BJ (cell line): ENCODE data around the gene TGFB1. TPM values are rescaled to one million over a fixed set of nuclear protein-coding genes. Genes with fewer than 3 reads are reported as not detected.

ENCODE experiments used
- CTCF ChIA-PET: fragments of 350-600 bp; formaldehyde crosslinking; extraction: SDS; loops from one replicate; lab custom pipeline; 2021; ENCODE audit warnings: antibody characterized with exemption, inconsistent platforms; lab: Yijun Ruan, JAX
- POLR2A ChIA-PET: fragments of 300-600 bp; sonication (Branson Sonifier 250); formaldehyde crosslinking; extraction: SDS; loops from one replicate; lab custom pipeline; 2021; ENCODE audit warnings: antibody characterized with exemption; lab: Charles Lee
- DNase-seq: peaks from one replicate; pipeline ENCODE4 v3.0.0-alpha.2; 2011; ENCODE audit warnings: low read depth
- H3K27me3 ChIP-seq: 2 replicates; pipeline ENCODE4 v1.6.0; 2011; ENCODE audit warnings: low read length; ENCODE audit not compliant: control insufficient read depth, insufficient read depth
- H3K36me3 ChIP-seq: 2 replicates; pipeline ENCODE4 v1.5.1; 2011; ENCODE audit warnings: low read length; ENCODE audit not compliant: control insufficient read depth, insufficient read depth
- H3K4me3 ChIP-seq: 2 replicates; pipeline ENCODE4 v1.5.1; 2011; ENCODE audit warnings: low read depth, mild to moderate bottlenecking, control low read depth, low read length
- CTCF ChIP-seq: IDR thresholded peaks from 2 replicates; pipeline ENCODE4 v1.5.1; 2011; ENCODE audit warnings: low read depth, mild to moderate bottlenecking, control low read depth, inconsistent platforms, low read length, moderate library complexity; ENCODE audit not compliant: insufficient read depth
- polyA plus RNA-seq: library from polyadenylated mRNA; depleted of rRNA; stranded (reverse); fragments of >200 nt; gene quantifications from 2 replicates; pipeline ENCODE4 v1.2.3, GENCODE V29; 2011

The TGFB1 gene
- polyA plus RNA-seq, 1 experiment, result 11.2 TPM

- POLR2A ChIA-PET, result no interaction called here
- peaks cover 45% of the 10 kb centered on the region for H3K36me3 ChIP-seq
- no peaks in the 10 kb centered on the region for H3K27me3 ChIP-seq
- no peak for DNase-seq
- no peak overlapping the region for H3K4me3 ChIP-seq
- TF ChIP-seq CTCF, result no peak
- CTCF ChIA-PET, result interaction anchor here (1.1 to 4.6 kb wide), 4 partner anchors 8 to 178 kb away, joined by 3 to 83 read pairs (median 4); no protein-coding TSS in a partner anchor
Observed at GRCh38 chr19:41304706-41305483, 48.8 kb downstream of the TGFB1 start.

GRCh38 chr19:41303954-41304353, 49.8 kb downstream of the TGFB1 start:
- ChIA-PET POLR2A (no interaction called here), CTCF (no interaction called here)
- Histone ChIP-seq H3K4me3 (no peak overlapping the region), H3K27me3 (no peaks in the 10 kb centered on the region), H3K36me3 (peaks cover 47% of the 10 kb centered on the region)
- TF ChIP-seq CTCF, result no peak
- no peak for DNase-seq

- Histone ChIP-seq H3K27me3 (no peaks in the 10 kb centered on the region), H3K36me3 (peaks cover 48% of the 10 kb centered on the region)
- CTCF ChIA-PET, result interaction anchor here (0.7 to 1.0 kb wide), 2 partner anchors 44 to 99 kb away, joined by 3 read pairs; no protein-coding TSS in a partner anchor
Observed at GRCh38 chr19:41302624-41303351, 50.9 kb downstream of the TGFB1 start.

GRCh38 chr19:41300555-41300954, 53.2 kb downstream of the TGFB1 start:
- TF ChIP-seq CTCF, result no peak
- H3K36me3 ChIP-seq, result peaks cover 46% of the 10 kb centered on the region
- ChIA-PET CTCF (interaction anchor here (0.9 to 8.6 kb wide), 3 partner anchors 7 to 102 kb away, joined by 3 to 83 read pairs (median 4); no protein-coding TSS in a partner anchor), POLR2A (no interaction called here)
- H3K4me3 ChIP-seq, result no peak overlapping the region
- DNase-seq, result no peak
- H3K27me3 ChIP-seq, result no peaks in the 10 kb centered on the region

More at GRCh38 chr19:41302624-41303351, 50.9 kb downstream of the TGFB1 start:
- POLR2A ChIA-PET, result no interaction called here
- no peak for DNase-seq
- H3K4me3 ChIP-seq, result no peak overlapping the region
- TF ChIP-seq CTCF, result no peak

- no peak overlapping the region for H3K4me3 ChIP-seq
- ChIA-PET CTCF (interaction anchor here (0.9 to 8.6 kb wide), 4 partner anchors 7 to 262 kb away, joined by 3 to 83 read pairs (median 4); no protein-coding TSS in a partner anchor), POLR2A (no interaction called here)
Observed at GRCh38 chr19:41299755-41300089, 54.0 kb downstream of the TGFB1 start.

More at GRCh38 chr19:41299755-41300089, 54.0 kb downstream of the TGFB1 start:
- Histone ChIP-seq H3K27me3 (no peaks in the 10 kb centered on the region), H3K36me3 (peaks cover 45% of the 10 kb centered on the region)
- no peak for DNase-seq
- TF ChIP-seq CTCF, result no peak
